ENCODE measurements around the gene ENTPD7. TPM values are rescaled to one million over a fixed set of nuclear protein-coding genes. Genes with fewer than 3 reads are reported as not detected.

The ENTPD7 gene
- total RNA-seq, 2 donors from 2014 or later = 22.6 to 23.9 TPM

DNA sequence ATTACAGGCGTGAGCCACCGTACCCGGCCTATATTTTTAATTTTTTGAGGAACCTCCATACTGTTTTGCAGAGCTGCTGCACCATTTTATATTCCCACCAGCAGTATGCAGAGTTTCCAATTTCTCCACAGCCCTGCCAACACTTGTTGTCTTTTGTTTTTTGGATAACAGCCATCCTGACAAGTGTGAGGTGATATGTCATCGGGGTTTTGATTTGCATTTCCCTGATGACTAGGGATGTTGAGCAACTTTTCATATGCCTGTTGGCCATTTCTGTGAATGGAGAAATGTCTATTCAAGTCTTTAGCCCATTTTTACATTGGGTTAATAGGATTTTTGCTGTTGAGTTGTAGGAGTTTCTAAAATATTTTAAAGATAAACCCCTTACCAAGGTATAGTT, 22.2 kb downstream of the ENTPD7 start:
- Histone ChIP-seq H3K9ac (ENCODE audit: low read depth in 2 of 2, low read length in 2 of 2) (no peak overlapping the region), H3K36me3 (no peaks in the 10 kb centered on the region), H3K27ac (peak overlapping the region; percentile 38), H3K4me3 (no peak overlapping the region), H3K27me3 (no peaks in the 10 kb centered on the region), H3K9me3 (no peaks in the 10 kb centered on the region), H3K4me1 (peaks cover 8% of the 10 kb centered on the region)
- intact Hi-C loops (cut with DNase I) = no loop called here
- TF ChIP-seq, protein P1, sequence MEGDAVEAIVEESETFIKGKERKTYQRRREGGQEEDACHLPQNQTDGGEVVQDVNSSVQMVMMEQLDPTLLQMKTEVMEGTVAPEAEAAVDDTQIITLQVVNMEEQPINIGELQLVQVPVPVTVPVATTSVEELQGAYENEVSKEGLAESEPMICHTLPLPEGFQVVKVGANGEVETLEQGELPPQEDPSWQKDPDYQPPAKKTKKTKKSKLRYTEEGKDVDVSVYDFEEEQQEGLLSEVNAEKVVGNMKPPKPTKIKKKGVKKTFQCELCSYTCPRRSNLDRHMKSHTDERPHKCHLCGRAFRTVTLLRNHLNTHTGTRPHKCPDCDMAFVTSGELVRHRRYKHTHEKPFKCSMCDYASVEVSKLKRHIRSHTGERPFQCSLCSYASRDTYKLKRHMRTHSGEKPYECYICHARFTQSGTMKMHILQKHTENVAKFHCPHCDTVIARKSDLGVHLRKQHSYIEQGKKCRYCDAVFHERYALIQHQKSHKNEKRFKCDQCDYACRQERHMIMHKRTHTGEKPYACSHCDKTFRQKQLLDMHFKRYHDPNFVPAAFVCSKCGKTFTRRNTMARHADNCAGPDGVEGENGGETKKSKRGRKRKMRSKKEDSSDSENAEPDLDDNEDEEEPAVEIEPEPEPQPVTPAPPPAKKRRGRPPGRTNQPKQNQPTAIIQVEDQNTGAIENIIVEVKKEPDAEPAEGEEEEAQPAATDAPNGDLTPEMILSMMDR (IDR thresholded peaks at IDR 0.05) = no peak
- no peak for DNase-seq

DNA sequence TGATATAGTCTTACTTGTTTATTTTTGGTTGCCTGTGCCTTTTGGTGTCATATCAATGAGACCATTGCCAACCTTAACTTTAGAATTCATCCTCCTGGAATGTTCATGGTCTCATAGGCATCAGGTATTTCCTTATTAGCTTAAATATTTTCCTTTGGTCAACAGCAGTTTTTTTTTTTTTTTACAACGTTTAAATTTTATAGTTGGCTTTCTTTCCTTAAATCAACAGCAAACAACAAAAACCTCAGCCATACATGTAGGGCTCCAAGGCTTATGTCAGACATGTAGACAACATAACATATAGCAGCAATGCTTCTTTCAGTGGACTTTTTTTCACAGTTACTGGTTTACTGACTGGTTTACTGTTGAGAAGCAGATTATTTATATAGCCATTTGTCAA, 22.7 kb downstream of the ENTPD7 start:
- peak overlapping the region; percentile 38 for H3K27ac ChIP-seq
- no peaks in the 10 kb centered on the region for H3K9me3 ChIP-seq

DNA sequence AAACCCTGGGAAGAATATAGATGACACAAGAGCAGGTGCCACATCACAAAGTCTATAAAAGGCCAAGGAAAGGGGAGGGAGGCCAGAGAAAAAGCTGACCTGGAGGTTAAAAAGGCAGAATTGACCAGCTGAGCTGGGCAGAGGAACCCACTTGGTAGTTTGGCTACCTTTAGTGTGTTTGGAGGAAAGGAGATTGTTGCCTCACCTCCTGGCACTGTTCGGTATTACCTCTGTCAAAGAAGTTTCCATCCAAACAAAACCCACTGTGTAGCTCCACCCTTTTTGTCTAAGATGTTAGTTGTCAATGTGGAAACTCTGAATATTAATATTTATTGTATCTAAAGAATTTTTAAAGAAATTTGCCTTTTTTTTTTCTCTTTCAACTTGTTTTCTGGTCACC, 23.4 kb downstream of the ENTPD7 start:
- intact Hi-C loops (cut with DNase I) = no loop called here
- no peaks in the 10 kb centered on the region for H3K27me3 ChIP-seq
- peak overlapping the region; percentile 38 for H3K27ac ChIP-seq
- peaks cover 8% of the 10 kb centered on the region for H3K4me1 ChIP-seq
- no peaks in the 10 kb centered on the region for H3K9me3 ChIP-seq
- TF ChIP-seq, protein P1 (IDR thresholded peaks at IDR 0.05) = no peak
- H3K9ac ChIP-seq (ENCODE audit: low read depth in 2 of 2, low read length in 2 of 2) = no peak overlapping the region
- H3K4me3 ChIP-seq = no peak overlapping the region
- no peak for DNase-seq
- no peaks in the 10 kb centered on the region for H3K36me3 ChIP-seq

More for the DNA sequence above, 22.7 kb downstream of the ENTPD7 start:
- Histone ChIP-seq H3K36me3 (no peaks in the 10 kb centered on the region), H3K27me3 (no peaks in the 10 kb centered on the region), H3K4me3 (no peak overlapping the region), H3K9ac (ENCODE audit: low read depth in 2 of 2, low read length in 2 of 2) (no peak overlapping the region), H3K4me1 (peaks cover 8% of the 10 kb centered on the region)
- TF ChIP-seq, protein P1 (IDR thresholded peaks at IDR 0.05) = no peak
- no peak for DNase-seq
- intact Hi-C loops (cut with DNase I) = no loop called here

DNA sequence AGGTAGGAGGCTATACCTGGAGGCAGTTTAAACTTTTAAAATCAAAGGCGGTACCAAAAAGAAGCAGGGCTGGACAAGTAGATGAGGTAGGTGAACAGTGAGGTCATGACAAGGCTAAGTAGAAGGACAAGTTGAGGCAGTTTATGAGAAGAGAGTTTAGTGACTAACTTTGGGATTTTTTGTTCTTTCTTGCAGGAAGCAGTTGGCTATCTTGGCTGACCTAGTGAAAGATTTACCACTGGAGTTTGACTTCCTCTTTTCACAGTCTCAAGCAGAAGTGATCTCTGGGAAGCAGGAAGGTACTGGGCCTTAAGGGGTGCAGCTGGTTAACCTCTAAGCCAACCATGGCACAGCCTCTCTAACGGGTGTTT, 26.3 kb downstream of the ENTPD7 start:
- peaks cover 8% of the 10 kb centered on the region for H3K4me1 ChIP-seq
- no peak overlapping the region for H3K9ac ChIP-seq (ENCODE audit: low read depth in 2 of 2, low read length in 2 of 2)
- TF ChIP-seq, protein P1 (IDR thresholded peaks at IDR 0.05) = no peak
- no peaks in the 10 kb centered on the region for H3K9me3 ChIP-seq
- H3K27ac ChIP-seq = peak overlapping the region; percentile 58
- peak; percentile 34 for DNase-seq
- H3K36me3 ChIP-seq = no peaks in the 10 kb centered on the region
- H3K27me3 ChIP-seq = no peaks in the 10 kb centered on the region
- no peak overlapping the region for H3K4me3 ChIP-seq
- intact Hi-C loops (cut with DNase I) = no loop called here

DNA sequence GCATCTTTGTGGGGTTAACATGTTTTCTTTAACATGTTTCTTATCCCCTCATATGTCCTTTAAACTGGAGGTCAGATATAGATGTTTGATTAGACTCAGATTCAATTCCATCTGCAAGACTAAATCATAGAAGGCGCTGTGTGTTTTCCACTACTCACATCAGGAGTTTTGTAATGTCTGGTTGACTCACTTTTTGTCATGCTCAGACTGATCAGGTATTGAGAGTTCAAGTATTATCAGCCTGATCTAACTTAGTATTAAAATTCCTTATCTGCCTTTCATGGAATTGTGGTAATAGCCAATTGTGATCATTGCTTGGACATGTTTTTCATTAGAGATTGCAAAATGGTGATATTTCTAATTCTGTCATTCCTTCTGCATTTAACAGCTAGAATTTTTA, 30.2 kb downstream of the ENTPD7 start:
- no peak for DNase-seq
- H3K27ac ChIP-seq = no peak overlapping the region
- H3K4me3 ChIP-seq = no peak overlapping the region
- no peaks in the 10 kb centered on the region for H3K9me3 ChIP-seq
- no peak overlapping the region for H3K9ac ChIP-seq (ENCODE audit: low read depth in 2 of 2, low read length in 2 of 2)
- H3K36me3 ChIP-seq = no peaks in the 10 kb centered on the region
- H3K4me1 ChIP-seq = peaks cover 8% of the 10 kb centered on the region
- H3K27me3 ChIP-seq = no peaks in the 10 kb centered on the region
- intact Hi-C loops (cut with DNase I) = no loop called here
- TF ChIP-seq, protein P1 (IDR thresholded peaks at IDR 0.05) = no peak

Measured in colonic mucosa (tissue), 4 donors.